Left colon (tissue), 2 donors: ENCODE data around the gene GRAMD2B. TPM values are rescaled to one million over a fixed set of nuclear protein-coding genes. Genes with fewer than 3 reads are reported as not detected.

Source experiments
- ATAC-seq: fragments of 200-7000 bp; cut with Tn5 transposase; one replicate; pipeline ENCODE4 v1.9.1; 2020; ENCODE audit warnings: mild to moderate bottlenecking, moderate library complexity
- DNase-seq, 2 donors: peaks; one replicate each; pipeline ENCODE4 v3.0.0-alpha.2; 2020
- intact Hi-C, 2 donors: fragments of 100-400 bp; cut with DNase I in 1 of 2; cut with micrococcal nuclease in 1 of 2; formaldehyde crosslinking; loops; one replicate each; pipeline versions ENCODE4 v1.11.2 to v1.14.0; 2022; cut with DNase I, micrococcal nuclease
- total RNA-seq, 2 donors: library from RNA; stranded (reverse); fragmentation: NEBNext Ultra II Directional; extraction: Animal tissue kit (Norgen Biotek cat#: 25700); gene quantifications; one replicate each; pipeline ENCODE4 v1.2.1, GENCODE V29; 2021
- donor health status: DM: no; HTN: no; CAD: no.
- donor health status: DM: yes; HTN: yes; CAD: no.

GRAMD2B gene
- total RNA-seq, 2 donors from 2014 or later, result 49.8 to 52.2 TPM

DNA sequence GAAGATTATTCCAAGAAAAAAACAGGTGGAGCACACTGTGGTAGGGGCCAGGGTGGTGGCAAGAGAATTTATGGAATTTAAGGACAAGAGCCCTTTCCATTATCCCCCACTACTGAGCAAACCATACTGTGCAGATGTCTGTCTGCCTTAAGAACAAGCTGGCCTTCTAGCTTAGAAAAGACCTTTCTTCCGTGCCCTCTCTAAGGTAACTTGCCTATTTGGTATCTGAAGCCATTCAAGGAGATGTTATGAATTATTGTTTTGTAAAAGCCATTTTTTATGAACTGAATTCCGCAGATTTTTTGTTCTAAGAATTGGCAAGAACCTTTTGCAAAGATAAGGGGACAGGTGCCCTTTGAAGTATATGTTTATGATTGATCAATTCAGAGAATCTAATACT, 20.9 kb downstream of the GRAMD2B start:
- ATAC-seq (no peak), DNase-seq (no peak)
- intact Hi-C loops, result no loop called here

DNA sequence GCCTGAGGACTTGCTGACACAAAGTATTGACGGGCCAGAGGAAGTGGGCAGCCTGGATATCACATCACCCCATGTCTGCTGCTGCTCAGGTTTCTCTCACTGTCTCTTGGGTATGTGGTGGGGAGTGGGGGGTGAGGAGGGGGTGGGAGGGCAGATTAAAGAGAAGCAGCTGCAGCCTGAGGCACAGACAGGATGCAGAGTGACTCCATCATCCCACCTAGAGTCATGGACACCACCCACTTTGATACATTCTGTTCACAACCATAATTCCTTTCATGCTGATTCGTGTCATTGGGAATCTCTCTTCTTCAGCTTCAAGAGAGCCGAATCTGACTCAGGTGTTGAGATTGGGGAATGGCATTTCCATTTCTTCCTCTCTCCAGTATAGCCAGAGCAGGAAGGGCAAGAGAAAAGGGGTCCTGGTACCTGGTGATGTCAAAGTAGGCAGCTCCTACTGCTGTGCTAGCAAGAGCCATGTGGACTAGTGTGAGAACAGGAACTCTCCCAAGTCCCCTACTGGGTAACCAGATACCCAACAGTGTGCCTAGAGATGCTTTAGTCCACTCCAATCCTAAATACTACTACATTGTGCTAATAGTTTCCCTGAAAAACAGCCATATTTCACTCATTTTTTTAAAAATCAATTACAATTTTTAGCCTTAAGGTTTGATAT, 22.4 kb downstream of the GRAMD2B start:
- intact Hi-C loops, result no loop called here
- DNase-seq (no peak), ATAC-seq (peak; percentile 16)

DNA sequence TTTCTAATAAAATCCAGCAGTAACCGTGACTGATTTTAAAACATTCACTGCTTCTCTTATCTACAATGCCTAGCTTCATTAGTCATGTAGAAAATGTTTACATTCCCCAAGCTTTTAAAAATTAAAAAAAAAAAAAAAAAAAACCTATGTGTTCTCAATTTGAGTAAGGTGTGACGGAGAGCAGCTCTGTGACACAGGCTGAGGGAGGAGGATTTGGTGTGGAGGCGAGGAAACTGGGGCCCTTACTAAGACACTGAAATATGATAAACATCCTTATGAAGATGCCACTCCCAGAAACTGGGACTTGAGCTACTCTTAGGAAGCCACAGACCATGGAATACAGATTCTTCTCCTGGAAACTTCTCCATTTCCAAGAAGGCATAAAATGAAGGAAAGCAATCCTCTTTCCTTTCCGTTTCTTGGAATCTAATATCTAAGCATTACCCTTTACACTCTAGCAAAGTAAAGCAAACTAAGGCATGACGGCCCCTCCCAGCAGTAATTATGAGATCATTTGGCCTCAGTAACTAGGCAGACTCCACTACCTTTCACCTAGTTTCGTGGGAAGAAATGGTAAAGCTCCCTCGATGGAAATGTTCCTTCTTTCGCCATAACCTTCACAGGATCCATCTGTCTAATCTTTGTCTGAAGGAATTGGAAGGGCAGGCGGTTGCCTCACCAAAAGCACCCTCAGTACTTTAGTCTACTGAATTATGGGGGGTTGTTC, 23.5 kb downstream of the GRAMD2B start:
- ATAC-seq, result peak; percentile 92
- intact Hi-C loops, result no loop called here
- peak; percentile 29 to 57 for DNase-seq

DNA sequence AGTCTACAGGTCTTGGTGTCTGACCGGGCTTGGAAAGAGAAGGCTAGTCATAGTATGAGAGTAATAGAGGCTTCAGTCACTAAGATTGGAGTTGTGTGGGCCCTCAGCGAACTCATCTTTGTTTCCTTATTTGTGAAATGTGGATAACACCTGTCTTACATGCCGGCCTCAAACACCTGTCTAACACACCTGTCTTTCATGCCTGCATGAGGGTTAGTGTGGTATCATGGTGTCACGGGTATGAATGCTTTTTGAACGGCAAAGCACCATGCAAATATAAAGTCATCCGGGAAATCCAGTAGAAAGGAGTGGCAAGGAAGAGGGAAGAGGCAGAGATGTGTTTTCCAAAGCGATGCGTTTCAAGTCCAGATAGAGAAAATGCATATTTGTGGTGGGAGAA, 25.5 kb downstream of the GRAMD2B start:
- DNase-seq, result no peak

DNA sequence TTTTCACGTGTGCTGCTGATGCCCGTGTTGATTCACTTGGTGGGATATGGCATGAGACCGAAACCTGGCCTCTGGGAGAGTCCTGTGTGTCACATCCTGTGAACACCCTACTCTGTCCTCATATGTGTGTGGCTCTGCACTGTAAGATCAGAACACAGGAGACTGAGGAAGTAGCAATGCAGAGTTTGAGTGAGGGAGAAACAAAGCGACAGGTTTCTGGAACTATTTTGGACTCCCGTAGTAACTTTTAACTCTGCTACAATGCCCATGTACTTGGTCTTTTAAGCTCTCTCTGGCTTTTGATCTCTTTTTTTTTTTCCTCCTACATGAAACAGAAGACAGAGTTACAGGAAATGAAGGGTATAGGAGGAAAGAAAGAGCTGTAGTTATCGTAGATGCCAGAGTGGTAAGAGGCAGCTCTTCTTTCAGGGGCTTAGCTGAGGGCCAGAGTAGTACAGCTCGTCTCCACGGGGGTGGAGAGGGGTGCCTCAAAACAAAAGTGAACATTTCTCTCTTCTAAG, 26.6 kb downstream of the GRAMD2B start:
- no peak for DNase-seq
- ATAC-seq, result peak; percentile 31
- intact Hi-C loops, result no loop called here

More for the DNA sequence above, 25.5 kb downstream of the GRAMD2B start:
- intact Hi-C loops, result no loop called here
- ATAC-seq, result no peak

DNA sequence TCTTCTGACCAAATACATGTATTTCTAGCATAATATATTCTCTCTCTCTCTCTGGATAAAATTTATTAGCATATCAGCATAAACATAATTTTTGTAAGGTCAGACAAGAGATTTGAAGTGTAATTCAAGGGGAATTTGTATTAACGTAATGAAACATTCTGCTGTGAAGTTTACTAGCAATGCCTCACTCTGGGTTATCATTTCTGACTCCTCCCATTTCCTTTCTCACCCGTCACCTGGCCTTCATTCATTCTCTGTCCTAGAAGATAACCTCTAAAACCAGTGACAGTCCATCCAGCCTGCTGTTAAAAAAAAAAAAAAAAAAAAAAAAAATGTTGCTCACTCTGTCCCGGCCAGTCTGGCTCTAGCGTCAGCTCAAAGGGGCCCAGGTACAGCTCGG, 27.1 kb downstream of the GRAMD2B start:
- DNase-seq, result no peak
- peak; percentile 31 for ATAC-seq
- intact Hi-C loops, result no loop called here

DNA sequence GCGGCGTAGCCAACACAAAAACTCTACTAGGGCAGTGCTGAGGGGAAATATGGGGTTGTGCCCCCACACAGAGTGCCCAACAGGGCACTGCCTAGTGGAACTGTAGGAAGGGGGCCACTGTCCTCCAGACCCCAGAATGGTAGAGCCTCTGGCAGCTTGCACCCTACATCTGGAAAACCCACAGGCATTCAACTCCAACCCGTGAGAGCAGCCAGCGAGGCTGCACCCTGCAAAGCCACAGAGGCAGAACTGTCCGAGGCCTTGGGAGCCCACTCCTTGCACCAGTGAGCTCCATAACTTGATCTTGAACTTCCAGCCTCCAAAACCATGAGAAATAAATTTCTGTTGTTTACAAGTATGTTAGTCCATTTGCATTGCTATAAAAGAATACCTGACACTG, 27.7 kb downstream of the GRAMD2B start:
- intact Hi-C loops, result no loop called here
- no peak for DNase-seq
- ATAC-seq, result no peak

DNA sequence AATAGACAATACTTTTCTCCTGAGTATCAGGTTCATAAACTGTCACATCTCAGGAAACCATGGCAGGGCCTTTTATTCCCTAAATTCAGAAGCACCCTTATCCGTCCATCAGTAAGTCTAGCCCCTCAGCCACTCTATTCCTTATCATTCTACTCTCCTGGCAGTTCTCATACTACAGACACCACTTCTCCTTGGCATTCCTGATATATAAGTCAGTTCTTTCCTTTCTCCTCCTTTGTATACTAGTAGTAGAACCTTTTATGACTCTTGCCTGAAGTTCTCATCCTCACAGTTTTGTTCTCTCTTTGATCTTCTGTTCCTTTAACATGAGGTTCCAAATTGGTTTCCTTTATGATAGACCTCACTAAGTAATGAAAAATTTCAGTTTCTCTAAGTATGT, 29.3 kb downstream of the GRAMD2B start:
- intact Hi-C loops, result no loop called here
- no peak for ATAC-seq
- DNase-seq, result no peak

DNA sequence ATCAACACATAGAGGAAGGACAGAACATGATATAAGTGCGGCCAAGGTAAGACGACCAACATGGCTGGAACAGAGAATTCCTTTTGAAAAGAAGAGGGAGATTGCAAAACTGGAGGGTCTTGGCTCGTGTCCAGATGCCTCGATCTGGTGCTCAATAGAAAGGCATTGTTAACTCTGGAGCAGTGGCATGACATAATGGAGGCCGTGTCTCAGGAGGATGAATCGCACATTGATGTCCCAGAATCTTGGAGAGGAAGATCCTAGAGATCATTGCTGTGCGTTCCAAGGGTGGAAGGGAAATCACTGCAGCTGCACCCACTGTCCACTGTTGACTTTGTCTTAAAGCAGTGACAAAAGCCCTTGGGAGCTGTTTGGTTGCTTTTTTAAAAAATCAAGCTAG, 30.9 kb downstream of the GRAMD2B start:
- no peak for ATAC-seq
- intact Hi-C loops, result no loop called here
- no peak for DNase-seq

DNA sequence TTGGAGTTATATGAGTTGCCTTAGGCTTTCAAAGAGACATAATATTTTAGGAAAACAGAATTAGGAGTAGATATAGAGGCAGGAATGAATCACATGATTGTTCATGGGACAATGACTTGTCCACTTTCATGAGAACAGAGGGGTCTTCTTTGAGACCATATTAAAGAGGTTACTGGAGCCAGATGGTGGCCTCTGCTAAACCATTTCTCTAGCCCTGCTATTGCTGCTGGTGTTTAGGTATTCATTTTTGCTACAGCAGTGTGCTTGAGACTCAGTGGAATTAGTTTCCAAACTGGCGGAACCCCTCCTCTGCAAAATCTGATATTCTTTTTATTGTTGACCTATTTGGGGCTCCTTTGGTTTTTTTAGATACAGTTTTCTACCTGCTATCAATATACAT, 31.3 kb downstream of the GRAMD2B start:
- no peak for ATAC-seq
- intact Hi-C loops, result no loop called here

DNA sequence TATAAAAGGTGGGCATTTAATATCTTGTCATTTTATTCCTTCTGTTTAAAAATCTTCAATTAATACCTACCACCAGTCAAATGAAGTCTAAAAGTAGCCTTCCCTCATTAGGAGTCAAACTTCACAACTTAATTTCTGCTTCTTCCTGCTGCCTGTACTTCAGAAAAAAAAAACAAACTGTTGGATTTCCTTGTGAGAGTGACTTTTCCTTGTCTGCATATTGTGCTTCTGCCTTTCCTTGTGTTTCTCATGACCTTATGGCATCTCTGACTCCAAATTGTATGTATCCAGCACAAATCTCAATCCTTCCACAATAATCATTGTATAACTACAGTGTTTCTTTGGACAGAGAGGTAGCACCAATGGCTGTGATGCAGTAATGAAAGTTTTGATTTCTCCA, 32.1 kb downstream of the GRAMD2B start:
- intact Hi-C loops, result no loop called here
- DNase-seq, result no peak
- peak; percentile 52 for ATAC-seq

More for the DNA sequence above, 31.3 kb downstream of the GRAMD2B start:
- no peak for DNase-seq

DNA sequence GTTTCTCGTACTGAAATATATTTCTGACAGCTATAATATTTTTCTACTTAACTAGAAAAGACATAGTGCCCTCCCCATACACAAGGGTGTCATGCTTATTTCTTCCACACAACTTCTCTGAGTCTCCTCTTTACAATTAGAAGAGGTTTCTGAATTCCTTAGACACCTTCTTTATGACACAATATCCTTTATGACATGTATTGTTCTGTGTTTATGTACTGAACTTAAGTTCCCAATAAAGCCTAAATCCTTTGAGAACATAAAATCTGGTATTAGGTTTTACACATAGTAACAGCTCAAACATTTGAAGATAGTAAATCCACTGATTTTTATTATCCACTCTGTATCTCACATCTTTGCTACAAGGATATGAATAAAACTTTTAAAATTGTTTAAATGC, 32.5 kb downstream of the GRAMD2B start:
- no peak for DNase-seq
- intact Hi-C loops, result no loop called here
- peak; percentile 65 for ATAC-seq

DNA sequence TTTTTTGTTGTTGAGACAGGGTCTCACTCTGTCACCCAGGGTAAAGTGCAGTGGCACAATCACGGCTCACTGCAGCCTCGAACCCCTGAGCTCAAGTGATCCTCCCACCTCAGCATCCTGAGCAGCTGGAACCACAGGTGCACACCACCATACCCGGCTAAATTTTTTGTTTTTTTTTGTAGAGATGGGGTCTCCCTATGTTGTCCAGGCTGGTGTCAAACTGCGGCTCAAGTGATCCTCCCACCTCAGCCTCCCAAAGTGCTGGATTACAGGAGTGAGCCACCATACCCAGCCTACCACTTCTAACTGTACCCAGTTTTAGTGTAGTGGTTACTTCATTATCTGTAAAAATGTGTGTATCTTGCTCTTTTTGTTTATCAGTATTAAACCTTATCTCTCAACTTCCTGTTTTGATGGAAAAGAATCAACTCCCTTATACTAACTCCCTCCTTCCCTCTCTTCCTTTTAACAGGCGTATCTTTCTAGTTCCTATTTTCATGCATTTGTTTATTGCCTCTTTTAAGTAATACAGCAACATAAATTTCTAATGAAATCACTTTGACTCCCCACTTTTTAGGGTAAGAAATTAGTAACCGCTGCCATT, 33.1 kb downstream of the GRAMD2B start:
- ATAC-seq (no peak), DNase-seq (no peak)
- intact Hi-C loops, result no loop called here

DNA sequence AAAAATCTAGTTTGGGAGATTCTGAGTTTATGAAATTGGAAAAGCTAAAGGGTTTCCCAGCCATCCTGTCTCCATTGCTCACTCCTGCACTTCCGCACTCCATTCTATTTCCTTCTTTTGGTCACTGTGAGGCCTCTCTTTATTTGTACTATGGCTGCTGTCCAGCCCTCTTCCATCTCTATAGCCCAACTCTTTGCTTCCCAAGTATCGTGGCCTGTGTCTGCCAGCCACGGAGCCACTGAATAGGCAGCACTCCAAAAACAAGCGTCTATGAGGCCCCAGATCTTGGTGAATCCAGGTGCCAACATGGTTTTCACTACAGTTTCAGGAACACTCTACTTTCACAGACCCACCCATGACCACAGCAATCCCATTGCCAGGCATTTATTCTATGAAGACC, 37.2 kb downstream of the GRAMD2B start:
- ATAC-seq (no peak), DNase-seq (no peak)
- intact Hi-C loops, result no loop called here

DNA sequence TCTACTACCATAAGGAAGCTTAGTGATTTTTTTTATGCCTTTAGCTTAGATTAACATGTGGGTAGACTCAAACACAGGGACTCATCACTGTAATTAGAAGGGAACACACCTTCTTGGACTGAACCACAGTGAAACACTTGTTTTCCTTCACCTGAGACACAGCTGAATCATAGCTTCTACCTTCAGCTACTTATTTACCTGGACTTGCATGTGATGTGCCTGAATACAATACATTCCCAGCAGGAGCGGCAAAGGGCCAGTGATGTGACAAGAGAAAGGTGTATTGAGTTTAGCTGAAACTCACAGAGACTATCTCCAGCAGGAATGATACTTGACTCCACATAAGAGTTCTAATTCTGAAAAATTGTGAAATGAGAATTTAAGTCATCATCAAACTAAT, 37.8 kb downstream of the GRAMD2B start:
- peak; percentile 28 for ATAC-seq
- no peak for DNase-seq
- intact Hi-C loops, result no loop called here

DNA sequence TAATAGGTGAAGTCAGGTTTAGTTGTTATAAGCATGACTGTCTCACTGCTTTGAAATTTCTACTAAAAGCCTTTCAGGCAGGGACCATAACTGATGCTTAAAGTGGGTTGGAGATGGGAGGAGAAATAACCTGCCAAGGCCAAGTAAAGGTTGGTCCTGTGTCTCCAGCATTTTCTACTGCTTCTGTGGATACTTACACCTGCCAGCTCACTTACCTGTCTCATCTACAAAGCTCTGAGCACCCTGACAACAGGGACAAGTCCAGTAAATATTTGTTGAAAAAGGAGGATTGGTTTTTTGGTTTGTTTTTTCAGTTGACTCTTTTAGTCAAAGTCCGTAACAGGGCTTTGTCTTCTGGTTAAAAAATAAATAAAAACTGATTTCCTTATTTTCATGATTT, 38.6 kb downstream of the GRAMD2B start:
- ATAC-seq, result no peak
- intact Hi-C loops, result no loop called here

DNA sequence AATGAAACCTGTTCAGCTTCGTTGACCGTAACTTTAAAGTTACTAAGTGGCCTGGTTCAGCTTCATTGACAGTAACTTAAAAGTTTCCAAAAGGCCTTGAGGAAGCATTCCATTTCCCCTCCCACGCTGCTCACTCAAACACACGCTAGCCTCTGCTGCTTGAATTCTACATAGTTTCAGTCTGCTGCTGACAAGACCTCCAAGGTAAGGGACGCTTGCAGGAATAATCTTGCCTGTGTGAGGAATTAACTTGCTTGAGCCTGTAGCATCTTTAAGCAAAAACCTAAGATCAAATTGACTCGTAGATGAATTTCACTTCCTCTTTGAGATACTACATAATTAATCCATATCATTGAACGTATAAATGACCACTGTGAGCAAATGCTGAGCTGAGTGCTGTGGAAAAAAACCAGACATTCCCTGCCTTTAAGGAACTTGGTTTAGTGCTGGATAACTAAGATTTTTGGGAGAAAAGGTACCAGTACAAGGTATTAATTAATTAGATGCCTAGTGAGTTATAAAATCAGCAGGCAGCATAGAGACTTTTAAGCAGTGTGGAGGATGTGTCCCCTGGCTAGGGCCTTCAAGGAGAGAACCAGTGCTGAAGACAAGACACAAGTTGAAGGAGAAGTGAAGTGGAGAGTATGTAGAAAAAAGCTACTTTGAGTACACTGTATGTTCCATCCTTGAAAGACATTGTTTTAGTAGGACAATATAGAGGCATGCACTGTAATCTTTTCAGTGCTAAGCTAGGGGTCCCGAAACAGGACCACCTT, 39.2 kb downstream of the GRAMD2B start:
- intact Hi-C loops, result no loop called here
- DNase-seq (no peak), ATAC-seq (no peak)

More for the DNA sequence above, 38.6 kb downstream of the GRAMD2B start:
- DNase-seq, result no peak

DNA sequence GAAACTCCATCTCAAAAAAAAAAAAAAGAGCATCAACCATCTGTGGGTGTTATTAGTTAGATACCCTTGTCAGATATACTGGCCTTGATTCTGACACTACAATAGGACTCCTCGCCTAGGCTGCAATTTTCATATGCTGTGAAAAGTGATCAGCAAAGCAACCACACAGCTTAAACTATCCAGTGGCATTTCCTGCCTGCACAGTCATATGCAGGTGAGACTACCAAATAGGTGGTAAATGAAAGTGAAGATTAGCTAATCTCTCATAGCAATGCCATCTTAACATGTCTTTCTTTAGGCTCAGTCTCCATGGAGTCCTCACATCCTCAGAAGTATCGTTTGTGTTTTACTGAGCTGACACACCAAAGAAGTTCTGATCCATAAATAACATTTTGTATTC, 40.8 kb downstream of the GRAMD2B start:
- intact Hi-C loops, result no loop called here
- ATAC-seq, result no peak

DNA sequence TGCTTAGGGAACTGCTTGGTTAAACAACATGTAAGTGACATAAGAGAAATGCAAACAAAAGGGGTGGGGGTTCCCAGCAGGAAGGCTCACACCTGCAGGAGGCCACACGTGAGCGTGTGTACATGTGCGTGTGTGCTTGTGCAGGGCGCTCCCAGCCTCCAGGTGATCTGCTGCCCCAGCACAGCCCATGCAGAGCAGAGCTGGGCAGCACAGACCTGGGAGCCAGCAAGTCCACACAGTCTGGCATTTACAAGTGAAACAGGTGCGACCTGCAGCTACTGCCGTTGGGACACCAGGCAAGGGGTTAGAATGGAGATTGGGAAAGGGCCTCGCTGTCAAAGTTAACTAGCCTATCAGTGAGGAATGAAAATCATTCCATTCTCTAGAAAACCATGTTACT, 41.8 kb downstream of the GRAMD2B start:
- DNase-seq, result peak; percentile 74 to 84
- intact Hi-C loops, result no loop called here
- ATAC-seq, result peak; percentile 97

More for the DNA sequence above, 40.8 kb downstream of the GRAMD2B start:
- no peak for DNase-seq
